Activated CD4-positive, alpha-beta T cell treated with anti-CD3 and anti-CD28 coated beads, Interleukin-2, amount 50 U/mL, for 24 hours (primary cell): ENCODE data around the gene ASB2.
A peak's percentile ranks its signal among the peaks of the same experiment; 100 is the strongest.

Source experiments
- DNase-seq, 2 donors: peaks; one replicate each; pipeline ENCODE4 v3.0.0-alpha.2; 2020; ENCODE audit warnings: low read depth in 1 of 2, low spot score in 1 of 2

Gene ASB2

GRCh38 chr14:94001501-94002396, 25.4 kb upstream of the ASB2 start:
- DNase-seq = peak; percentile 47 to 65

GRCh38 chr14:94001016-94001415, 24.6 kb upstream of the ASB2 start:
- no peak for DNase-seq

- DNase-seq = no peak
Observed at GRCh38 chr14:94000267-94000666, 23.9 kb upstream of the ASB2 start.

- DNase-seq = no peak
Observed at GRCh38 chr14:93999573-93999972, 23.2 kb upstream of the ASB2 start.

GRCh38 chr14:93998871-93999403, 22.6 kb upstream of the ASB2 start:
- no peak for DNase-seq

- DNase-seq = no peak
Observed at GRCh38 chr14:93997916-93998870, 21.8 kb upstream of the ASB2 start.

GRCh38 chr14:93997082-93997481, 20.7 kb upstream of the ASB2 start, which contains the start of gene CCDC197:
CCDC197 (plus strand) TSS chr14:93997301; CDS start chr14:93998132, 831 bp downstream.
- no peak for DNase-seq

- DNase-seq = no peak
Observed at GRCh38 chr14:93996130-93996695, 19.8 kb upstream of the ASB2 start.

- DNase-seq = peak in 1 of 2 donors; percentile 65
Observed at GRCh38 chr14:93994919-93995682, 18.7 kb upstream of the ASB2 start.

GRCh38 chr14:93993382-93993781, 17.0 kb upstream of the ASB2 start:
- no peak for DNase-seq

GRCh38 chr14:93991649-93992048, 15.3 kb upstream of the ASB2 start:
- no peak for DNase-seq

GRCh38 chr14:93991212-93991611, 14.8 kb upstream of the ASB2 start:
- DNase-seq = no peak

GRCh38 chr14:93989939-93990338, 13.6 kb upstream of the ASB2 start:
- no peak for DNase-seq

- DNase-seq = no peak
Observed at GRCh38 chr14:93987815-93988476, 11.6 kb upstream of the ASB2 start.

- no peak for DNase-seq
Observed at GRCh38 chr14:93987376-93987775, 11.0 kb upstream of the ASB2 start.

- DNase-seq = no peak
Observed at GRCh38 chr14:93986955-93987354, 10.6 kb upstream of the ASB2 start.

GRCh38 chr14:93984987-93985410, 8.6 kb upstream of the ASB2 start:
- no peak for DNase-seq

GRCh38 chr14:93984070-93984469, 7.7 kb upstream of the ASB2 start:
- DNase-seq = no peak

GRCh38 chr14:93982230-93983007, 6.0 kb upstream of the ASB2 start:
- no peak for DNase-seq
